Measurements from ENCODE around the gene WDR90.

The WDR90 gene

DNA sequence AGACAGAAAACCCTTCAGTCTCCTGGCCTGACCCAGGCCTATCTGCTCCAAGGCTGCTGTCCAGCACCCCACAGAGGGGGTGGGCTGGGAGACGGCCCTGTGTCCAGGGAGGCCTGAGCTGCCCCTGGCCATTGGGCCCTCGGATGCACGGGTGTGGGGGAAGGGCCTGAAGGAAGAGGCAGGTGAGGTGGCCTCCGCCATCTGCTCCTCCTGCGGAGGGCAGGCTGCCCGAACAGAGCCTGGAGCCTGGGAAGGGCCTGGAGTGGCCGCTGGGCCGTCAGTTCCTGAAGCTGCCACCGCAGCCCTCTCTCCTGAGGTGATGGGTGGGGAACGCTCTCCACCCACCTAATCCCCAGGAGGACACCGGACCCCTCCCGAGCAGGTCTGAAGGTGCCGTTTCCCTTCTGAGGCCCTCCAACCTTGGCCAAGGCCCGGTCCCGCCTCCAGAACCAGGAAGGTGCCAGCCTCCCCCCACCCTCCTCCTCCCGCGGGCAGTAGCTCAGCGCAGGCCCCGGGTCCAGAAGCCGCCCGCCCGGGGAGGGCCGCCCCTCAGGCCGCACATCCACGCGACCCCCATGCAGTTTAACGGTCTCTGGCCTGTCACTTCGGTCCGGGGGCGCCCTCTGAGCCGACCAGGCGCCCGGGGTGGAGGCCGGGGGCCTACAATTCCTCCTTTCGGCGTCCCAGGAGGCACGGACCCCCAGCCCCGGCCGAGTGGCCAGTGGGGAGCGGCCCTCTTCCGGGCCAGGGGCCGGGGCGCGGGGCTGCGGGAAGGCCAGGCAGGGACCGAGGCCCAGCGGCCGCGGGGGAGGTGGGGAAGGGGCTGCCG, 55.6 kb downstream of the WDR90 start:
- in situ Hi-C loops (cut with MboI; ENCODE audit: low sequenced_read_pairs): loop anchor here (25.0 kb wide), 1 partner anchor 358 kb away; the partner anchor contains the start of gene SSTR5

- in situ Hi-C loops (cut with MboI; ENCODE audit: low sequenced_read_pairs): loop anchor here (25.0 kb wide), 1 partner anchor 357 kb away; the partner anchor contains the start of gene SSTR5
These were observed 56.4 kb downstream of the WDR90 start, which contains the start of gene FBXL16 for GRCh38 chr16:705431-706188. FBXL16 (minus strand) TSS chr16:705801; CDS start chr16:697405, 8,396 bp downstream.

GRCh38 chr16:706189-707061, 57.3 kb downstream of the WDR90 start:
- in situ Hi-C loops (cut with MboI; ENCODE audit: low sequenced_read_pairs): loop anchor here (25.0 kb wide), 1 partner anchor 356 kb away; the partner anchor contains the start of gene SSTR5

GRCh38 chr16:707062-707538, 57.9 kb downstream of the WDR90 start:
- in situ Hi-C loops (cut with MboI; ENCODE audit: low sequenced_read_pairs): loop anchor here (25.0 kb wide), 1 partner anchor 355 kb away; the partner anchor contains the start of gene SSTR5

DNA sequence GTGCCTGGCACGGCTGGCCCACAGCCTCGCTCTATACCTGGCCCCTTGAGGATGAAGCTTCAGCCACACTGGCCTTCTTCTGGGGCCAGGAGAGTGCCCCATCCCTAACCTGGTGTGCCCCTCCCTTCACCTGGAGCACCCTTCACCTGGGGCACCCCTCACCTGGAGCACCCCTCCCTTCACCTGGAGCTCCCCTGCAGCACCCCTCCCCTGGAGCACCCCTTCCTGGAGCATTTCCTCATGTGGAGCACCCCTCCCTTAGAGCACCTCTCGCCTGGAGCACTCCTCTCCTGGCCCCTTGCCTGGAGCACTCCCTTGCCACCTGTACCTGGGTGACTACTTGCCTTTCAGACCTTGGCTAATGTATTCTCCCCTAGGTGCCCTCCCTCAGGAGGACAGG, 58.9 kb downstream of the WDR90 start:
- in situ Hi-C loops (cut with MboI; ENCODE audit: low sequenced_read_pairs): loop anchor here (25.0 kb wide), 1 partner anchor 354 kb away; the partner anchor contains the start of gene SSTR5

- in situ Hi-C loops (cut with MboI; ENCODE audit: low sequenced_read_pairs): loop anchor here (25.0 kb wide), 1 partner anchor 353 kb away; the partner anchor contains the start of gene SSTR5
These were observed 59.8 kb downstream of the WDR90 start for GRCh38 chr16:708959-709358.

GRCh38 chr16:709566-710499, 60.7 kb downstream of the WDR90 start:
- in situ Hi-C loops (cut with MboI; ENCODE audit: low sequenced_read_pairs): loop anchor here (25.0 kb wide), 1 partner anchor 352 kb away; the partner anchor contains the start of gene SSTR5

DNA sequence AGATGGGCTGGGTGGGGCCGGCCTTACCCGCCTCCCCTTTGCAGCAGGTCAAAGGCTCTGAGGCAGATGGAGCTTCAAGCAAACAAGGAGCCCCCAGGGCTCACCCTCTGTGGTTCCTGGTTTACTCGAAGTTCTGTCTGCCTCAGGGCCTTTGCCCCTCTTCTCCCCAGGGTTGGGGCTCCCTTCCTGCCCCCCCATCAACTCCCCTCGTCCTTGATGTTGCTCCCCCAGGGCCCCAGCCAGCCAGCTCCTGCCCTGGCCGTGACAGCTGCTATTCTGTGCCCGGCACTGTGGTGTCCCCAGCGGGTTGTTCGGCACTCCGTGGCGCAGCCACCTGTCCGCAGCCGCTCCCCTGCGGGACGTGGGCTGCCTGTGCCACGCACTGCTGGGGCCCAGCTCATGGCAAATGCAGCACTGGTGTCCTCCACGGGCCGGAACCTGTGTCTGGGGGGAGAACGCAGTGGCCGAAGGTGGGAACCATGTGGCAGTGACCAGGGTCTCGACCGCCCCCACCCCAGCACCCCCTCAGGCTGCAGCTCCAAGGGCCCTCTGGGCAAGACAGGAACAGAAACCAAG, 61.4 kb downstream of the WDR90 start:
- in situ Hi-C loops (cut with MboI; ENCODE audit: low sequenced_read_pairs): loop anchor here (25.0 kb wide), 1 partner anchor 352 kb away; the partner anchor contains the start of gene SSTR5

DNA sequence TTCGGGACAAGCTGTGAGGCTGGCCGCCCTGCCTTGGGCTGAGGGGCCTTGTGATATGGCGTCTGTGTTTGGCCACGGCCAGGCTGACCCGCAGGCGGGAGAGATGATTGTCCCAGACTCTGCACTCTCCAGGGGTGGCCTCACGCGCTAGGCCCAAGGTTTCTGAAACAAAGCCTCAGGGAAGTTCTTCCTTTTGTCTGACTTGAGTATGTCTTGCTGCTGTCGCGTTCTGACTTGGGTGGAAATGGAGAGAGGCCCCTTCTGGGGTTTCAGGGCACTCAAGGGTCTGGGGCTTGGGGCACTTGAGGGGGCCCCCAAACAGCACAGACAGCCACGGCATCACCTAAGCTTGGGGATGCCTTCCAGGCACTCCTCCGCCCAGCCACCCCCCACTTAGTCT, 61.9 kb downstream of the WDR90 start:
- in situ Hi-C loops (cut with MboI; ENCODE audit: low sequenced_read_pairs): loop anchor here (25.0 kb wide), 1 partner anchor 351 kb away; the partner anchor contains the start of gene SSTR5

GRCh38 chr16:711548-712320, 62.6 kb downstream of the WDR90 start:
- in situ Hi-C loops (cut with MboI; ENCODE audit: low sequenced_read_pairs): loop anchor here (25.0 kb wide), 1 partner anchor 351 kb away; the partner anchor contains the start of gene SSTR5

- in situ Hi-C loops (cut with MboI; ENCODE audit: low sequenced_read_pairs): loop anchor here (25.0 kb wide), 1 partner anchor 350 kb away; the partner anchor contains the start of gene SSTR5
These were observed 63.6 kb downstream of the WDR90 start for GRCh38 chr16:712740-713250.

DNA sequence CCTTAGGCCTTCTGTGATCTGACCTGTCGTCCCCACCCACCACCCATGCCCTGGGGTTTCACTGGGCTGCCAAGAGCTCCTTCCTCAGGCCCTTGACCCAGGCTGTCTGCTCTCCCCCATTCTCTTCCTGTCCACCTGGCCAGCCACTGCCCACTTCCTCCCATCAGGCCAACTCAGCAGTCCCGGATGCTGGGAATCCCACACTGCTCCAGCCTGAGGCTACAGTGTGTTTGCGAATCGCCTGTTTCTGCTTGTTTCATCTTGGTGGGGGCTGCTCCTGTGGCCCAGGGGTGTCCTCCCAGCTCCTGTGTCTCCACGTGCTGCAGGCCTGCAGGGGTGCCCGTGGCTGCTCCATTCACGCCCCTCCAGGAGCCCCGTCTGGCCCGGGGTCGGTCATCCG, 64.9 kb downstream of the WDR90 start:
- in situ Hi-C loops (cut with MboI; ENCODE audit: low sequenced_read_pairs): loop anchor here (25.0 kb wide), 1 partner anchor 348 kb away; the partner anchor contains the start of gene SSTR5

DNA sequence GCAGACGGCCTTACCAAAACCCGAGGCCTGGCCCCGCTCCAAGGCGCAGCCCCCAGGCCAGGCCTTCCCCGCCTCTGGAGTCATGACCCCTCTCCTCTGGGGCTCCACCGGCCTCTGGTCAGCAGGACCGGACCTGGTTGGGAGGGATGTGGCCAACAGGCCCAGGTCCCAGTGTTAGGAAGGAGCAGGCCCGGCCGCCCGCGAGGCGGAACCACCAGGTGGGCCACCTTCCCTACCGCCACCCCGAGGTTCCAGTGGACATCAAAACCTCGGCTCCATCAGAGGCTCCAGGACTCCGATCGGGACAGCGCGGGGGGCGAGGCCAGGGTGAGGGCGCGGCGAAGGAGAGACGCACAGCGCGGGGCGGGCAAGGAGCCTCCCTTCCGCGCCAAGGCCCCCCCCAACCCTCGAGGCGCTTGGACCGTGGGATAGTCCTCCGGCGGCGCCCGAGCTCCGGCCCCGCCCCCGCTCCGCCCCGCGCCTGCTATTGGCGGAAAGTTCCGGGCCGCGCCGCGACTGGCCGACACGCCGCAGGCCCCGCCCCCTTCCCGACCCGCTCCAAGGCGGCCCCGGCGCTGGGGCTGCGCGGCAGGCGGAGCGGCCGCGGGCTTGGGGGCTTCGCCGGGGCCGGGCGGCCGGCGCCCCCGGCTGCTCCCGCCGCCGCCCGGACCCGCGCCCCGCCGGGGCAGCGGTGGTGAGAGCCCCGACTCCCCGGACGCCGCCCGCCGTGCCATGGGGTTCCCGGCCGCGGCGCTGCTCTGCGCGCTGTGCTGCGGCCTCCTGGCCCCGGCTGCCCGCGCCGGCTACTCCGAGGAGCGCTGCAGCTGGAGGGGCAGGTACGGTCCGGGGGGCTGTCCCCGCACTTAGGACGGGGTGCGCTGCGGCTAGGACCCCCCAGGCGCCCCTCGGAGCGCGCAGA, 65.7 kb downstream of the WDR90 start, which contains the start of gene METRN:
Gene METRN (plus strand): TSS at position 561 of the 919 bp plus-strand sequence. CDS start 172 bp downstream, at position 733.
- in situ Hi-C loops (cut with MboI; ENCODE audit: low sequenced_read_pairs): loop anchor here (25.0 kb wide), 1 partner anchor 347 kb away; the partner anchor contains the start of gene SSTR5

DNA sequence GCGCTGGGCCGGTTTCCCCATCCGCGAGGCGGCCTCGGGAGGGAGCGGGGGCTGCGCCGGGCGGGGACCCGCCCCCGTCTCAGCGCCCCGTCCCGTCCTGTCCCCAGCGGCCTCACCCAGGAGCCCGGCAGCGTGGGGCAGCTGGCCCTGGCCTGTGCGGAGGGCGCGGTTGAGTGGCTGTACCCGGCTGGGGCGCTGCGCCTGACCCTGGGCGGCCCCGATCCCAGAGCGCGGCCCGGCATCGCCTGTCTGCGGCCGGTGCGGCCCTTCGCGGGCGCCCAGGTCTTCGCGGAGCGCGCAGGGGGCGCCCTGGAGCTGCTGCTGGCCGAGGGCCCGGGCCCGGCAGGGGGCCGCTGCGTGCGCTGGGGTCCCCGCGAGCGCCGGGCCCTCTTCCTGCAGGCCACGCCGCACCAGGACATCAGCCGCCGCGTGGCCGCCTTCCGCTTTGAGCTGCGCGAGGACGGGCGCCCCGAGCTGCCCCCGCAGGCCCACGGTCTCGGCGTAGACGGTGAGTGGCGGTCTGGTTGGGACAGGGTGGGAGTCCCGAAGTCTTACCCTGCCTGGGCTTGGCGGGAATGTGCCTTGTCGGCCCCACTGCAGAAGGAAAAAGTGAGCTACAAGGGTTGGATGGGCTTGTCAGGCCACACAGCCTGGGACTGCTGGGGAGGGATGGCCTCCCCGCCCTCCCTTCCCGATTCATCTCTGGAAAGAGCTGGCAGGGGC, 66.5 kb downstream of the WDR90 start:
- in situ Hi-C loops (cut with MboI; ENCODE audit: low sequenced_read_pairs): loop anchor here (25.0 kb wide), 1 partner anchor 347 kb away; the partner anchor contains the start of gene SSTR5

DNA sequence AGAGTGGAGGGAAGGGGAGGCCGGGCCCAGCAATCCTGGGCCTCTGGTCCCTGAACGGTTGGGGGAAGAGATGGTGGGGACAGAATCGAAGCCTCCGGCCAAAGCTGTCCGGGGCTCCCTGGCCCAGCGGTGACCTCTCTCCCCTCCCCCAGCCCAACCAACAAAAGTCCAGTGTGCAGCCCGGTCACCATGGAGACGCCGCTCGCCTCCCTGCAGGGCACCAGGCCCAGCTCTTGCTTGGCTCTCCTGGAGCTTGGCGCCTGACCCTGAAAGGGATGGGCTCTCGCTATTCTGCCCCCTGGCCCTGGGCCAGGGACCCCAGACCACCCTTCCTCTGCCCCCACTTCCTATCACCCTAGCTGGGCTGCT, 67.0 kb downstream of the WDR90 start:
- in situ Hi-C loops (cut with MboI; ENCODE audit: low sequenced_read_pairs): loop anchor here (25.0 kb wide), 1 partner anchor 346 kb away; the partner anchor contains the start of gene SSTR5
